ENCODE results near the gene CCNI.
A peak's percentile ranks its signal among the peaks of the same experiment; 100 is the strongest.
"Not testable (repeated sequence)": the region's sequence is repeated elsewhere in the genome, so short reads cannot be mapped to it uniquely, and the experiment has no call there.

CCNI gene

GRCh38 chr4:77079281-77079680 is 3.5 kb upstream of the CCNI start:
- no peak for DNase-seq

- no peak for DNase-seq
Measured at GRCh38 chr4:77078401-77078800, 2.6 kb upstream of the CCNI start.

- DNase-seq: no peak
Measured at GRCh38 chr4:77076889-77077635, 1.3 kb upstream of the CCNI start.

GRCh38 chr4:77074981-77075855 is 571 bp downstream of the CCNI start:
- DNase-seq: peak; percentile 87

- DNase-seq: no peak
Measured at GRCh38 chr4:77074381-77074831, 1.4 kb downstream of the CCNI start.

GRCh38 chr4:77073981-77074380 is 1.8 kb downstream of the CCNI start:
- DNase-seq: no peak

GRCh38 chr4:77073106-77073809 is 2.5 kb downstream of the CCNI start:
- DNase-seq: no peak

GRCh38 chr4:77072195-77072753 is 3.5 kb downstream of the CCNI start:
- DNase-seq: no peak

- DNase-seq: not testable (repeated sequence)
Measured at GRCh38 chr4:77069514-77069913, 6.3 kb downstream of the CCNI start.

- no peak for DNase-seq
Measured at GRCh38 chr4:77065382-77065781, 10.4 kb downstream of the CCNI start.

GRCh38 chr4:77062856-77063255 is 12.9 kb downstream of the CCNI start:
- DNase-seq: no peak

GRCh38 chr4:77052352-77052751 is 23.4 kb downstream of the CCNI start:
- DNase-seq: peak; percentile 38

GRCh38 chr4:77050962-77051361 is 24.8 kb downstream of the CCNI start:
- no peak for DNase-seq

GRCh38 chr4:77047037-77047436 is 28.8 kb downstream of the CCNI start:
- no peak for DNase-seq

GRCh38 chr4:77045490-77045889 is 30.3 kb downstream of the CCNI start:
- DNase-seq: no peak

GRCh38 chr4:77044461-77045150 is 31.2 kb downstream of the CCNI start:
- peak; percentile 37 for DNase-seq

- DNase-seq: no peak
Measured at GRCh38 chr4:77043507-77044136, 32.2 kb downstream of the CCNI start.

GRCh38 chr4:77040854-77041725 is 34.7 kb downstream of the CCNI start:
- DNase-seq: no peak

- no peak for DNase-seq
Measured at GRCh38 chr4:77040270-77040669, 35.5 kb downstream of the CCNI start.

GRCh38 chr4:77039796-77040195 is 36.0 kb downstream of the CCNI start:
- no peak for DNase-seq

- DNase-seq: no peak
Measured at GRCh38 chr4:77037736-77038135, 38.1 kb downstream of the CCNI start.
